ENCODE results near the gene SNX21.
A peak's percentile ranks its signal among the peaks of the same experiment; 100 is the strongest.

DNA sequence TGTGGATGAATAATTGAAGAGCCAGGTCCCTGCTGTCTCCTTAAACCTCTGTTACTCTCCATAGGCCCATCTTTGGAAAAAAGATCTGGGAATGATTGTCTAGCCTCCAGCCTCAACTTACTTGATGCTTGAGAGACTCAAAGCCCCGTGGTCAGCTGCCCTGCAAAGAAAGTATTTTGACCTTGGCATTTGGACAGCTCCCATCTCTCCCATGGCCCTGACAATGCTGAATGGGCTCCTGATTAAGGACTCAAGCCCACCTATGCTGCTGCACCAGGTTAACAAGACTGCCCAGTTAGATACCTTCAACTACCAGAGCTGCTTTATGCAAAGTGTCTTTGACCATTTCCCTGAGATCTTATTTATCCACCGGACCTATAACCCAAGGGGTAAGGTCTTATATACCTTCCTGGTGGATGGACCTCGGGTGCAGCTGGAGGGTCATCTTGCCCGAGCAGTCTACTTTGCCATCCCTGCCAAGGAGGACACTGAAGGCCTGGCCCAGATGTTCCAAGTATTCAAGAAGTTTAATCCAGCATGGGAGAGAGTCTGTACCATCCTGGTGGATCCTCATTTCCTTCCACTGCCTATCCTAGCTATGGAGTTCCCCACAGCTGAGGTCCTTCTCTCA is 49.0 kb downstream of the SNX21 start:
- 0 out of 4 replicates have a peak, but pooled peaks of 1 of the 2 experiments have one; percentile 47 for TF ChIP-seq REST (IDR thresholded peaks at IDR 0.05; ENCODE audit: insufficient read depth in 1 of 2, low read depth in 2 of 2, low read length in 1 of 2)
- no peak for TF ChIP-seq CTCF (IDR thresholded peaks at IDR 0.05)
- no peak for TF ChIP-seq POLR2AphosphoS5 (IDR thresholded peaks at IDR 0.05; ENCODE audit: low read depth, low read length)
- TF ChIP-seq TCF7L2 (IDR thresholded peaks at IDR 0.05; ENCODE audit: low read depth, low read length) = no peak
- no peak for TF ChIP-seq SIN3A (IDR thresholded peaks at IDR 0.05; ENCODE audit: borderline replicate concordance, insufficient read depth, low read depth, low read length)

All from Panc1 (cell line).